ENCODE data around the gene TACC2. TPM values are rescaled to one million over a fixed set of nuclear protein-coding genes. Genes with fewer than 3 reads are reported as not detected.
"Not testable (repeated sequence)": the region's sequence is repeated elsewhere in the genome, so short reads cannot be mapped to it uniquely, and the experiment has no call there.

TACC2 gene
- total RNA-seq, 1 experiment from 2014 or later: 5.5 TPM

- in situ Hi-C loops (cut with HindIII; ENCODE audit: low sequenced_read_pairs): no loop called here
- DNase-seq (ENCODE audit: low spot score): peak; percentile 6
These were observed 13.5 kb upstream of the TACC2 start for GRCh38 chr10:121975295-121976086.

GRCh38 chr10:121976607-121977006, 12.4 kb upstream of the TACC2 start:
- in situ Hi-C loops (cut with HindIII; ENCODE audit: low sequenced_read_pairs): no loop called here
- no peak for DNase-seq (ENCODE audit: low spot score)

GRCh38 chr10:121978511-121978910, 10.5 kb upstream of the TACC2 start:
- no peak for DNase-seq (ENCODE audit: low spot score)
- in situ Hi-C loops (cut with HindIII; ENCODE audit: low sequenced_read_pairs): no loop called here

GRCh38 chr10:121981346-121981745, 7.6 kb upstream of the TACC2 start:
- in situ Hi-C loops (cut with HindIII; ENCODE audit: low sequenced_read_pairs): no loop called here
- DNase-seq (ENCODE audit: low spot score): no peak

- peak; percentile 45 for DNase-seq (ENCODE audit: low spot score)
- in situ Hi-C loops (cut with HindIII; ENCODE audit: low sequenced_read_pairs): no loop called here
These were observed 5.1 kb upstream of the TACC2 start for GRCh38 chr10:121983852-121984251.

GRCh38 chr10:121984463-121984862, 4.5 kb upstream of the TACC2 start:
- no peak for DNase-seq (ENCODE audit: low spot score)
- in situ Hi-C loops (cut with HindIII; ENCODE audit: low sequenced_read_pairs): no loop called here

GRCh38 chr10:121990015-121990677, 1.2 kb downstream of the TACC2 start:
- in situ Hi-C loops (cut with HindIII; ENCODE audit: low sequenced_read_pairs): no loop called here

GRCh38 chr10:121991727-121992126, 2.8 kb downstream of the TACC2 start:
- DNase-seq (ENCODE audit: low spot score); in situ Hi-C loops (cut with HindIII; ENCODE audit: low sequenced_read_pairs): not testable (repeated sequence)

More at GRCh38 chr10:121990015-121990677, 1.2 kb downstream of the TACC2 start:
- DNase-seq (ENCODE audit: low spot score): no peak

- peak; percentile 66 for DNase-seq (ENCODE audit: low spot score)
- in situ Hi-C loops (cut with HindIII; ENCODE audit: low sequenced_read_pairs): no loop called here
These were observed 5.5 kb downstream of the TACC2 start for GRCh38 chr10:121994429-121994941.

- in situ Hi-C loops (cut with HindIII; ENCODE audit: low sequenced_read_pairs): no loop called here
- no peak for DNase-seq (ENCODE audit: low spot score)
These were observed 9.5 kb downstream of the TACC2 start for GRCh38 chr10:121998462-121998861.

- no peak for DNase-seq (ENCODE audit: low spot score)
- in situ Hi-C loops (cut with HindIII; ENCODE audit: low sequenced_read_pairs): no loop called here
These were observed 10.3 kb downstream of the TACC2 start for GRCh38 chr10:121999301-121999700.

GRCh38 chr10:122001698-122002097, 12.7 kb downstream of the TACC2 start:
- in situ Hi-C loops (cut with HindIII; ENCODE audit: low sequenced_read_pairs): no loop called here

GRCh38 chr10:122007415-122007814, 18.5 kb downstream of the TACC2 start:
- DNase-seq (ENCODE audit: low spot score): no peak
- in situ Hi-C loops (cut with HindIII; ENCODE audit: low sequenced_read_pairs): no loop called here

More at GRCh38 chr10:122001698-122002097, 12.7 kb downstream of the TACC2 start:
- no peak for DNase-seq (ENCODE audit: low spot score)

GRCh38 chr10:122010405-122011050, 21.6 kb downstream of the TACC2 start:
- DNase-seq (ENCODE audit: low spot score): no peak
- in situ Hi-C loops (cut with HindIII; ENCODE audit: low sequenced_read_pairs): no loop called here

GRCh38 chr10:122012731-122013130, 23.8 kb downstream of the TACC2 start:
- in situ Hi-C loops (cut with HindIII; ENCODE audit: low sequenced_read_pairs): no loop called here
- no peak for DNase-seq (ENCODE audit: low spot score)

GRCh38 chr10:122013311-122013780, 24.4 kb downstream of the TACC2 start:
- DNase-seq (ENCODE audit: low spot score): no peak
- in situ Hi-C loops (cut with HindIII; ENCODE audit: low sequenced_read_pairs): no loop called here

GRCh38 chr10:122014652-122015248, 25.8 kb downstream of the TACC2 start:
- in situ Hi-C loops (cut with HindIII; ENCODE audit: low sequenced_read_pairs): no loop called here

GRCh38 chr10:122017926-122018325, 29.0 kb downstream of the TACC2 start:
- in situ Hi-C loops (cut with HindIII; ENCODE audit: low sequenced_read_pairs): not testable (repeated sequence)

More at GRCh38 chr10:122014652-122015248, 25.8 kb downstream of the TACC2 start:
- DNase-seq (ENCODE audit: low spot score): no peak

GRCh38 chr10:122018491-122018890, 29.5 kb downstream of the TACC2 start:
- in situ Hi-C loops (cut with HindIII; ENCODE audit: low sequenced_read_pairs): no loop called here
- no peak for DNase-seq (ENCODE audit: low spot score)

More at GRCh38 chr10:122017926-122018325, 29.0 kb downstream of the TACC2 start:
- DNase-seq (ENCODE audit: low spot score): not testable (repeated sequence)
